Measurements from ENCODE around the gene TMEM132E.

DNA sequence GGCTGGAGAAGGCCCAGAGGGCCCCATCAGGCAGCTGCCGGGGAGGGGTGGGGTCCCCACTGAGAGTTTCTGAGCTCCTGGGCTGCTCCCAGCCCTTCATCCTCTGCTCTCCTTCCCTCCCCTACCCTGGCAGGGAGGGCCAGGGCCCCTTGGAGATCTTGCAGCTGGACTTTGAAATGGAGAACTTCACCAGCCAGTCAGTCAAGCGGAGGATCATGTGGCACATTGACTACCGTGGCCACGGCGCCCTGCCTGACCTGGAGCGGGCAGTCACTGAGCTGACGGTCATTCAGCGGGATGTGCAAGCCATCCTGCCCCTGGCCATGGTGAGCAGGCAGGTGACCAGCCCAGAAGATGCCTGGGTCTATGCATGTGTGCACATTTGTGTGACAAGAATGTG, 49.5 kb downstream of the TMEM132E start:
- TF ChIP-seq POLR2A (IDR thresholded peaks at IDR 0.05; ENCODE audit: low read length) (no peak), GATA1 (IDR thresholded peaks at IDR 0.05; ENCODE audit: low read depth, low read length) (no peak)
